Sigmoid colon (tissue), 7 donors: ENCODE measurements around the gene C1orf35. TPM values are rescaled to one million over a fixed set of nuclear protein-coding genes. Genes with fewer than 3 reads are reported as not detected.

ENCODE experiments used
- DNase-seq: peaks from one replicate; pipeline ENCODE4 v3.0.0-alpha.2; 2019
- H3K27ac ChIP-seq, 4 donors: fragments of 200-600 bp; sonication (generic); one replicate each; pipeline ENCODE4 v1.5.1; 2016 to 2019; ENCODE audit warnings: mild to moderate bottlenecking in 1 of 4
- H3K27me3 ChIP-seq, 3 donors: fragments of 200-600 bp; sonication (generic); one replicate each; pipeline ENCODE4 v1.5.1; 2019; ENCODE audit warnings: mild to moderate bottlenecking in 1 of 3
- H3K36me3 ChIP-seq, 4 donors: fragments of 200-600 bp; sonication (generic); one replicate each; pipeline ENCODE4 v1.5.1; 2016 to 2019
- H3K4me1 ChIP-seq, 4 donors: fragments of 200-600 bp; sonication (generic); one replicate each; pipeline ENCODE4 v1.5.1; 2017 to 2019
- H3K4me3 ChIP-seq, 4 donors: fragments of 200-600 bp; sonication (generic); one replicate each; pipeline ENCODE4 v1.5.1; 2017 to 2019; ENCODE audit warnings: mild to moderate bottlenecking in 2 of 4, moderate library complexity in 1 of 4
- H3K9me3 ChIP-seq, 4 donors: fragments of 200-600 bp in 3 of 4; sonication (generic) in 3 of 4; one replicate each; pipeline versions ENCODE4 v1.5.1 to v1.6.1; 2013 to 2019
- EP300 ChIP-seq, 4 donors: sonication (generic); formaldehyde crosslinking; IDR thresholded peaks; one replicate each; pipeline ENCODE4 v1.6.1; 2017; ENCODE audit warnings: antibody characterized with exemption in 4 of 4
- POLR2A ChIP-seq, 2 donors: fragments of 450-650 bp; IDR thresholded peaks; one replicate each; pipeline ENCODE4 v1.6.1; 2016; ENCODE audit warnings: antibody characterized with exemption in 2 of 2, mild to moderate bottlenecking in 2 of 2, moderate library complexity in 2 of 2
- POLR2AphosphoS5 ChIP-seq, 4 donors: sonication (generic); formaldehyde crosslinking; IDR thresholded peaks; one replicate each; pipeline ENCODE4 v1.6.1; 2017; ENCODE audit warnings: antibody characterized with exemption in 4 of 4
- WGBS, 2 donors: extraction: QIAGEN DNeasy Blood & Tissue Kit; methylation state at CpG; one replicate each; pipeline ENCODE4 v1.1.7; 2013; 5-methylcytosine and 5-hydroxymethylcytosine counted together
- intact Hi-C: fragments of 100-400 bp; cut with DNase I; formaldehyde crosslinking; loops from one replicate; pipeline ENCODE4 v1.15.1; 2023
- polyA plus RNA-seq, 3 donors: library from polyadenylated mRNA; stranded (reverse); fragments of 200-250 nt; gene quantifications; one replicate each; pipeline ENCODE4 v1.2.3, GENCODE V29; 2013
- total RNA-seq, 4 donors: library from RNA; depleted of rRNA; stranded (reverse); fragments of >200 nt; gene quantifications; one replicate each; pipeline ENCODE4 v1.1.0, GENCODE V29; 2016
- TF ChIP-seq, protein P1 (sequence below), 4 experiments: fragments of 450-650 bp in 3 of 4; fragments of 200-600 bp in 1 of 4; IDR thresholded peaks; one replicate each; pipeline ENCODE4 v1.5.1; 2016 to 2019; ENCODE audit warnings: antibody characterized with exemption in 4 of 4, mild to moderate bottlenecking in 3 of 4, moderate library complexity in 2 of 4
- donor health status: healthy with polysubstance abuse.
- donor health status: Bipolar disorder and iron deficiency.
- donor health status: healthy.

Gene C1orf35
- total and polyA plus RNA-seq, 7 donors: 7.8 to 18.1 (median 11.4) TPM

DNA sequence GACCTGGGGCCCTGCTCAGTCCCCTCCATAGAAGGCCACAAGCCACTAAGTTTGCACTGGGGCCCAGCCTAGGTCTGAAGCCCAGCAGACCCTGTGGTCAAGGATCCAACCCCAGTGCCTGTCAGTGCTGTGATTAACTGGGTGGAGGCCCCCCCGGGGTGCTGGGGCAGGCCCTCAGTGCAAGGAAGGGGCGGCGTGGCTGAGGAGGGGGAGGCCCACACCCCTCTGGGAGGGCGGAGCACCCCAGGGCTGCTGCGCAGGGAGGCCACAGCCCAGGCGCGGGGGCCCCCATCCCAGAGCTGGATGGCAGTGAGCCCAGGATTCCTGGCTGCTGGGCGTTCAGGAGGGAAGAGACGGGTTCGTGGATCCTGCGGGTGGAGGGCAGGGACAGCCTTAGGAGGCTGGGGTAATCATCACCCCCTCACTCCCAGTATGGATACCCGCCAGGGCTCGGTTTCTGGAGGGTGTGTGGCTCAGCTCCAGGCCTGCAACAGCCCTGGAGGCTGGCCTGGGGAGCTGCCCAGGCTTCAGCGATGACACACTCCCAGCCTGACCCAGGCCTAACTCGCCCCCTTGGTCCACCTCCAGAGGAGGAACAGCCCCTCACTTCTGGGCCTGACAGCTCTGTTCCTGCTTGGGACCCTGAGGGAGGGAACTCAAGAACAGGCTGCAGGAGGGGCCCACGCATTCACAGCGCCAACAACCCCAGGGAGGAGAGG, 47.5 kb upstream of the C1orf35 start:
- Histone ChIP-seq H3K4me3 (peak overlapping the region; percentile 28 to 50 (median 44)), H3K36me3 (peaks cover 0 to 31% (median 12%) of the 10 kb centered on the region in 4 donors), H3K4me1 (peaks cover 0 to 46% (median 38%) of the 10 kb centered on the region in 4 donors), H3K27ac (peak overlapping the region; percentile 85 to 93 (median 91)), H3K27me3 (no peaks in the 10 kb centered on the region), H3K9me3 (no peaks in the 10 kb centered on the region)
- intact Hi-C loops: no loop called here
- DNase-seq: peak; percentile 95
- WGBS, 2 donors: 67 to 73% methylated on average over 17 of the region's 17 CpGs
- TF ChIP-seq POLR2A (IDR thresholded peaks at IDR 0.05) (no peak), POLR2AphosphoS5 (IDR thresholded peaks at IDR 0.05) (peak; percentile 34 to 67 (median 50)), EP300 (IDR thresholded peaks at IDR 0.05) (peak in 1 of 4 donors; percentile 41)
- TF ChIP-seq, protein P1, sequence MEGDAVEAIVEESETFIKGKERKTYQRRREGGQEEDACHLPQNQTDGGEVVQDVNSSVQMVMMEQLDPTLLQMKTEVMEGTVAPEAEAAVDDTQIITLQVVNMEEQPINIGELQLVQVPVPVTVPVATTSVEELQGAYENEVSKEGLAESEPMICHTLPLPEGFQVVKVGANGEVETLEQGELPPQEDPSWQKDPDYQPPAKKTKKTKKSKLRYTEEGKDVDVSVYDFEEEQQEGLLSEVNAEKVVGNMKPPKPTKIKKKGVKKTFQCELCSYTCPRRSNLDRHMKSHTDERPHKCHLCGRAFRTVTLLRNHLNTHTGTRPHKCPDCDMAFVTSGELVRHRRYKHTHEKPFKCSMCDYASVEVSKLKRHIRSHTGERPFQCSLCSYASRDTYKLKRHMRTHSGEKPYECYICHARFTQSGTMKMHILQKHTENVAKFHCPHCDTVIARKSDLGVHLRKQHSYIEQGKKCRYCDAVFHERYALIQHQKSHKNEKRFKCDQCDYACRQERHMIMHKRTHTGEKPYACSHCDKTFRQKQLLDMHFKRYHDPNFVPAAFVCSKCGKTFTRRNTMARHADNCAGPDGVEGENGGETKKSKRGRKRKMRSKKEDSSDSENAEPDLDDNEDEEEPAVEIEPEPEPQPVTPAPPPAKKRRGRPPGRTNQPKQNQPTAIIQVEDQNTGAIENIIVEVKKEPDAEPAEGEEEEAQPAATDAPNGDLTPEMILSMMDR (IDR thresholded peaks at IDR 0.05): no peak

DNA sequence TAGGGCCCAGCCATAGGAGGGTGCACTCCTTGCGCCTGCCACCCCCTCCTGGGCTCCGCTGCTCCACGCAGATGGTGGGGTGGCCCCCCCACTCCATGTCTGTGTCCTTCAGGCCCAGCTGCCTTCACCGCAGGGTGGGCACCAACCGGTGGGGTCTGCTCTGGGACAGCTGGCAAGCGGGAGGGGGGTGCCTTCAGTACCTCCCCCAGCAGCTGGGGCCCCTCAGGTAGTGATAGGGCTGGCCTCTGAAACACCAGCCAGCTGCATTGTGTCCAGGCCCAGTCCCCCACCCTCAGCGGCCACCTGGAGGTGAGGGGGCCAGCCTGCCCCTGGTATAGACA, 47.0 kb upstream of the C1orf35 start:
- TF ChIP-seq POLR2A (IDR thresholded peaks at IDR 0.05): no peak
- no peak for TF ChIP-seq POLR2AphosphoS5 (IDR thresholded peaks at IDR 0.05)
- TF ChIP-seq EP300 (IDR thresholded peaks at IDR 0.05): no peak
- TF ChIP-seq, protein P1 (IDR thresholded peaks at IDR 0.05): no peak
- Histone ChIP-seq H3K9me3 (no peaks in the 10 kb centered on the region), H3K27ac (peak overlapping the region; percentile 85 to 93 (median 91)), H3K27me3 (no peaks in the 10 kb centered on the region), H3K4me1 (peaks cover 0 to 46% (median 38%) of the 10 kb centered on the region in 4 donors), H3K36me3 (peaks cover 0 to 37% (median 13%) of the 10 kb centered on the region in 4 donors), H3K4me3 (peak overlapping the region; percentile 28 to 50 (median 44))
- WGBS, 2 donors: 80 to 85% methylated on average over 7 of the region's 7 CpGs
- DNase-seq: peak; percentile 73
- intact Hi-C loops: no loop called here

DNA sequence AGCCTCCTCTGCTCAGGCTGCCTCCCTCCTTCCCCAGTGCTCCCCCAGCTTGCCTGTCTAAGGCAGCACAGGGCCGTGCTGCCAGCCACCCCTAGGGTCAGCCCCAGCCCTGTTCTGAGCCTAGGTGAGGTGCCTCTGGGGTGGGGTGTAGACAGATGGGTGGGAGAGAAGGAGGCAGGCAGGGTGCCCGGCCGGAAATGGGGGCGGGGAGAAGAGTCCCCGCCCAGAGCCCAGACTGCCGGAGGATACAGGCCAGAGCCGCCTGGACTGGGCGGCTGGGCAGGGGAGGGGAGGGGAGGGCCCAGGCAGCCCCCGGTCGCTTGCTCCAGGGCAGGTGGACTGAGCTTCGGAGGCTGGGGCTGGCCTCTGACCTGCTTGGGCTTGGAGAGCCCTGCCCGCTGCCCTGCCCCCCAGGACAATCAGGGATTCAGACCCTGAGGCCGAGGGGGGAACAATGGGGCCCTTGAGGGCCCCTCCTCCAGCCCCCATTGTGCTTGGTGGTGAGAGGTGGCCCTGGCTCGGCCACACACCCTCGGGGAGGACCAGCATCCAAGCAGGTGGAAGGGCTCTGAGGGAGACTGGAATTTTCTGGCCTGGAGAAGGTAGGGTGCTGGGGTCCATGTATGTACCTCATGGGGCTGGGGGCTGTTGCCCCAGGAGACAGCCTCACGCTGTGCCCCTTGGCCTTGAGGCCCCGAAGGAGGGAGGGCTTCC, 46.4 kb upstream of the C1orf35 start, which contains the start of gene GJC2:
Gene GJC2, plus strand, starts transcription at position 525 of the 714 bp plus-strand sequence. CDS start 7,829 bp downstream, outside the sequence.
- no peaks in the 10 kb centered on the region for H3K27me3 ChIP-seq
- intact Hi-C loops: no loop called here
- peak; percentile 90 for DNase-seq
- TF ChIP-seq POLR2AphosphoS5 (IDR thresholded peaks at IDR 0.05) (peak; percentile 60 to 69 (median 65)), POLR2A (IDR thresholded peaks at IDR 0.05) (peak; percentile 25 to 26), EP300 (IDR thresholded peaks at IDR 0.05) (peak in 1 of 4 donors; percentile 16)
- TF ChIP-seq, protein P1 (IDR thresholded peaks at IDR 0.05): no peak
- peaks cover 0 to 46% (median 39%) of the 10 kb centered on the region in 4 donors for H3K4me1 ChIP-seq
- no peaks in the 10 kb centered on the region for H3K9me3 ChIP-seq
- 62 to 67% methylated on average over 17 of the region's 17 CpGs for WGBS, 2 donors
- H3K27ac ChIP-seq: peak within 1 kb of the TSS; percentile 85 to 93 (median 91)
- H3K36me3 ChIP-seq: peaks cover 0 to 37% (median 13%) of the 10 kb centered on the region in 4 donors
- peak within 1 kb of the TSS; percentile 28 to 50 (median 44) for H3K4me3 ChIP-seq

DNA sequence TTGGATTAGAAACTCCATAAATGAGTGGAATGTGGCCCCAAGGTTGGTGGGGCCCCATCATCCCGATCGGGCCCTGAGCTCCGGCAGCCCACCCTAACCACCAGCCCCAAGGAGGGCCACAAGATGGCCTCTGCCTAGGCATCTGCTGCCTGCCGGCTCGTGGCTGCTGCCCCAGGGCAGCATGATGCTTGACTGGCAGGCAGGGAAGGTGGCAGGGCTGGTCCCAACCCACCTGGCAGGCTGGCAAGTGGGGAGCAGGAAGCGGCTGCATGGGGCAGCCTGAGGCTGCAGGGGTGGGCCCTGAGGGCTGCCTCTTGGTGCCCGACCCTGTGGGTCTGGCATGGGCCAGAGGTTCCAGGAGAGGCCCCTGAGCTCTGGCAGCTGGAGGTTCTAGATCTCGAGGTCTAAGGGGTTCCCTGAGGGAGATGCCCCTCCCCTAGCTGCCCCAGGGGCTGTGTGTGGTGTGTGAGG, 45.8 kb upstream of the C1orf35 start:
- Histone ChIP-seq H3K4me1 (peaks cover 0 to 52% (median 43%) of the 10 kb centered on the region in 4 donors), H3K36me3 (peaks cover 0 to 37% (median 13%) of the 10 kb centered on the region in 4 donors), H3K27ac (peak overlapping the region; percentile 85 to 93 (median 91)), H3K9me3 (no peaks in the 10 kb centered on the region), H3K27me3 (no peaks in the 10 kb centered on the region), H3K4me3 (peak overlapping the region in 1 of 4 donors; percentile 50)
- DNase-seq: no peak
- intact Hi-C loops: no loop called here
- no peak for TF ChIP-seq EP300 (IDR thresholded peaks at IDR 0.05)
- TF ChIP-seq POLR2A (IDR thresholded peaks at IDR 0.05): no peak
- TF ChIP-seq POLR2AphosphoS5 (IDR thresholded peaks at IDR 0.05): no peak
- TF ChIP-seq, protein P1 (IDR thresholded peaks at IDR 0.05): no peak
- WGBS, 2 donors: 81 to 84% methylated on average over 8 of the region's 8 CpGs
